ENCODE measurements around the gene TCEA2. TPM values are rescaled to one million over a fixed set of nuclear protein-coding genes. Genes with fewer than 3 reads are reported as not detected.

TCEA2 gene
- total and polyA plus RNA-seq, 2 of the 13 experiments (the other 11 are each of a cell fraction or from before 2014, with no cell fraction given), result 28.1 to 33.7 TPM

GRCh38 chr20:64077541-64077875, 14.5 kb downstream of the TCEA2 start:
- no peak for DNase-seq (ENCODE audit: low spot score)
- FAIRE-seq, result no peak
- POLR2A ChIA-PET, result interaction anchor here (4.9 kb wide), 1 partner anchor 12 kb away, joined by 25 read pairs; no protein-coding TSS in a partner anchor
- Histone ChIP-seq H2AFZ (ENCODE audit: low read length) (no peak overlapping the region), H3K4me2 (ENCODE audit: low read depth, low read length) (no peak overlapping the region), H3K27me3 (ENCODE audit: control insufficient read depth in 1 of 2, insufficient read depth in 2 of 2, low read length in 2 of 2) (no peaks in the 10 kb centered on the region), H3K36me3 (replicated peaks in 1 of 2; ENCODE audit: control insufficient read depth in 1 of 2, insufficient read depth in 2 of 2, low read length in 2 of 2) (no peaks in the 10 kb centered on the region), H3K79me2 (ENCODE audit: insufficient read depth, low read length) (no peaks in the 10 kb centered on the region), H3K9me3 (ENCODE audit: low read length) (no peaks in the 10 kb centered on the region), H3K27ac (ENCODE audit: extremely low read length, insufficient read depth, low read length) (no peak overlapping the region), H3K9ac (ENCODE audit: insufficient read depth, low read depth, low read length) (no peak overlapping the region), H3K4me3 (replicated peaks in 1 of 3; ENCODE audit: insufficient read depth in 1 of 3, low read depth in 2 of 3, low read length in 3 of 3) (no peak overlapping the region), H3K4me1 (ENCODE audit: insufficient read depth, low read length) (peaks cover 41% of the 10 kb centered on the region), H4K20me1 (ENCODE audit: insufficient read depth, low read length) (0 out of 2 replicates have a peak, but pooled peaks cover 9% of the 10 kb centered on the region)
- TF ChIP-seq PRDM15 (CRISPR knock-in tag; IDR thresholded peaks at IDR 0.05) (no peak), TRIM24 (CRISPR knock-in tag; IDR thresholded peaks at IDR 0.05) (no peak), FOXK2 (IDR thresholded peaks at IDR 0.05) (no peak), JDP2 (CRISPR knock-in tag; IDR thresholded peaks at IDR 0.05; ENCODE audit: borderline replicate concordance) (no peak), ZNF775 (CRISPR knock-in tag; IDR thresholded peaks at IDR 0.05; ENCODE audit: borderline replicate concordance) (no peak), TCF7L2 (IDR thresholded peaks at IDR 0.05; ENCODE audit: low read depth, low read length) (no peak), ZFP62 (CRISPR knock-in tag; IDR thresholded peaks at IDR 0.05) (no peak), ZFP91 (CRISPR knock-in tag; IDR thresholded peaks at IDR 0.05; ENCODE audit: borderline replicate concordance) (no peak), ZBTB46 (CRISPR knock-in tag; IDR thresholded peaks at IDR 0.05; ENCODE audit: borderline replicate concordance) (no peak)
- no peak for ATAC-seq
- 88% methylated on average over 3 of the region's 7 CpGs for WGBS (ENCODE audit: low lambda C conversion rate)
- BruUV-seq (replicated peaks), result no TSS peak
- intact Hi-C loops (cut with micrococcal nuclease; ENCODE audit: unreplicated experiment) (no loop called here), in situ Hi-C loops (cut with HindIII; ENCODE audit: extremely low pct_ligation_motif_present, low pct_unique_long_range_greater_than_20kb) (no loop called here)
- CTCF ChIA-PET (ENCODE audit: low intra/inter-chr PET ratio, low total read pairs), result no interaction called here
